Fibroblast of lung (primary cell): ENCODE results near the gene RAB1A. TPM values are rescaled to one million over a fixed set of nuclear protein-coding genes. Genes with fewer than 3 reads are reported as not detected.

Experiments used
- DNase-seq, 2 donors: peaks; one replicate each; pipeline versions ENCODE4 v3.0.0 to v3.0.0-alpha.2; 2010; ENCODE audit warnings: low read depth in 2 of 2
- H2AFZ ChIP-seq: 2 replicates; pipeline ENCODE4 v1.5.1; 2012; ENCODE audit warnings: low read length, control low read depth, inconsistent platforms
- H3K27ac ChIP-seq: 2 replicates; pipeline ENCODE4 v1.5.1; 2011; ENCODE audit warnings: low read length, control low read depth; ENCODE audit not compliant: insufficient read depth
- H3K27me3 ChIP-seq: 2 replicates; pipeline ENCODE4 v1.5.1; 2011; ENCODE audit warnings: mild to moderate bottlenecking, low read length; ENCODE audit not compliant: control insufficient read depth, insufficient read depth
- H3K36me3 ChIP-seq: 2 replicates; pipeline ENCODE4 v1.5.1; 2011; ENCODE audit warnings: low read length; ENCODE audit not compliant: control insufficient read depth, insufficient read depth
- H3K4me1 ChIP-seq: 2 replicates; pipeline ENCODE4 v1.5.1; 2011; ENCODE audit warnings: low read length; ENCODE audit not compliant: control insufficient read depth, insufficient read depth; ENCODE audit errors: extremely low read depth
- H3K4me2 ChIP-seq: 2 replicates; pipeline ENCODE4 v1.5.1; 2011; ENCODE audit warnings: low read length, control low read depth; ENCODE audit not compliant: insufficient read depth; ENCODE audit errors: extremely low read depth
- H3K4me3 ChIP-seq, 4 experiments: fragments of 200-600 bp in 1 of 4; sonication (generic) in 1 of 4; replicated peaks in 1 of 4; 2 replicates each; pipeline ENCODE4 v1.5.1; 2011 to 2016; ENCODE audit warnings: low read length in 4 of 4, low read depth in 3 of 4, mild to moderate bottlenecking in 3 of 4, control low read depth in 2 of 4, inconsistent platforms in 1 of 4, mixed read lengths in 1 of 4; ENCODE audit not compliant: insufficient read depth in 1 of 4; ENCODE audit errors: control extremely low read depth in 1 of 4
- H3K79me2 ChIP-seq: 2 replicates; pipeline ENCODE4 v1.5.1; 2012; ENCODE audit warnings: mild to moderate bottlenecking, low read length, inconsistent platforms; ENCODE audit not compliant: control insufficient read depth, insufficient read depth
- H3K9ac ChIP-seq: 2 replicates; pipeline ENCODE4 v1.5.1; 2011; ENCODE audit warnings: mild to moderate bottlenecking, low read length, control low read depth; ENCODE audit not compliant: insufficient read depth
- H3K9me3 ChIP-seq: 2 replicates; pipeline ENCODE4 v1.5.1; 2012; ENCODE audit warnings: low read depth, low read length; ENCODE audit not compliant: control insufficient read depth, insufficient read depth
- H4K20me1 ChIP-seq: 2 replicates; pipeline ENCODE4 v1.5.1; 2011; ENCODE audit warnings: low read length; ENCODE audit not compliant: control insufficient read depth, insufficient read depth; ENCODE audit errors: extremely low read depth
- EZH2 ChIP-seq: IDR thresholded peaks from 2 replicates; pipeline ENCODE4 v1.5.1; 2012; ENCODE audit warnings: low read length, control low read depth, mild to moderate bottlenecking; ENCODE audit errors: missing control alignments
- polyA plus RNA-seq, 2 donors: library from polyadenylated mRNA; depleted of rRNA in 1 of 2; stranded (reverse) in 1 of 2; unstranded in 1 of 2; fragments of >200 nt; gene quantifications; 2 replicates each; pipeline ENCODE4 v1.2.1, GENCODE V29; 2011 to 2012; ENCODE audit warnings: missing spikeins in 1 of 2
- total RNA-seq: library from RNA; depleted of rRNA; stranded (reverse); fragments of >200 nt; gene quantifications from 2 replicates; pipeline ENCODE4 v1.2.1, GENCODE V29; 2014
- TF ChIP-seq, protein P1 (sequence below), 2 donors: IDR thresholded peaks in 1 of 2; conservative IDR thresholded peaks in 1 of 2; 1 replicate in 1 of 2; 2 replicates in 1 of 2; pipeline ENCODE4 v1.5.1; 2011 to 2012; ENCODE audit warnings: low read length in 2 of 2, control low read depth in 1 of 2, inconsistent platforms in 1 of 2, low read depth in 1 of 2, mild to moderate bottlenecking in 1 of 2

Gene RAB1A
- total and polyA plus RNA-seq, 2 donors (not counting 1 experiment from before 2014, with no cell fraction given), result 89.8 to 289 TPM

DNA sequence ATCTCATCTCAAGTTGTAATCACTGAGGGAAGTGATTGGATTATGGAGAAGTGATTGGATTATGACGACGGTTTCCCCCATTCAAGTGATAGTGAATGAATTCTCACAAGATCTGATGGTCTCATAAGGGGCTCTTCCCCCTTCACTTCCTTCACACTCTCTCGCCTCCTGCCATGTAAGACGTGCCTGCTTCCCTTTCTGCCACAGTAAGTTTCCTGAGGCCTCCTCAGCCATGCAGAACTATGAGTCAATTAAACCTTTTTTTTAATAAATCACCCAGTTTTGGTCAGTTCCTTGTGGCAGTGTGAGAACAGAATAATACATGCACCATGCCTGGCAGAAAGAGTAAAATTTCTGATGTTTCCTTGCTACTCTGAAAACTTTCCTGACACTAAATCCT, 37.1 kb downstream of the RAB1A start:
- Histone ChIP-seq H2AFZ (no peak overlapping the region), H3K79me2 (peaks cover 63% of the 10 kb centered on the region), H3K27me3 (no peaks in the 10 kb centered on the region), H3K36me3 (peaks cover 9% of the 10 kb centered on the region), H3K4me1 (no peaks in the 10 kb centered on the region), H3K4me3 (no peak overlapping the region), H3K4me2 (no peak overlapping the region), H3K9ac (no peak overlapping the region), H3K27ac (no peak overlapping the region), H4K20me1 (peaks cover 4% of the 10 kb centered on the region), H3K9me3 (no peaks in the 10 kb centered on the region)
- no peak for DNase-seq
- no peak for TF ChIP-seq EZH2
- TF ChIP-seq, protein P1, sequence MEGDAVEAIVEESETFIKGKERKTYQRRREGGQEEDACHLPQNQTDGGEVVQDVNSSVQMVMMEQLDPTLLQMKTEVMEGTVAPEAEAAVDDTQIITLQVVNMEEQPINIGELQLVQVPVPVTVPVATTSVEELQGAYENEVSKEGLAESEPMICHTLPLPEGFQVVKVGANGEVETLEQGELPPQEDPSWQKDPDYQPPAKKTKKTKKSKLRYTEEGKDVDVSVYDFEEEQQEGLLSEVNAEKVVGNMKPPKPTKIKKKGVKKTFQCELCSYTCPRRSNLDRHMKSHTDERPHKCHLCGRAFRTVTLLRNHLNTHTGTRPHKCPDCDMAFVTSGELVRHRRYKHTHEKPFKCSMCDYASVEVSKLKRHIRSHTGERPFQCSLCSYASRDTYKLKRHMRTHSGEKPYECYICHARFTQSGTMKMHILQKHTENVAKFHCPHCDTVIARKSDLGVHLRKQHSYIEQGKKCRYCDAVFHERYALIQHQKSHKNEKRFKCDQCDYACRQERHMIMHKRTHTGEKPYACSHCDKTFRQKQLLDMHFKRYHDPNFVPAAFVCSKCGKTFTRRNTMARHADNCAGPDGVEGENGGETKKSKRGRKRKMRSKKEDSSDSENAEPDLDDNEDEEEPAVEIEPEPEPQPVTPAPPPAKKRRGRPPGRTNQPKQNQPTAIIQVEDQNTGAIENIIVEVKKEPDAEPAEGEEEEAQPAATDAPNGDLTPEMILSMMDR (conservative IDR thresholded peaks at IDR 0.05 in 1 of 2, IDR thresholded peaks at IDR 0.05 in 1 of 2; ENCODE audit: low read depth in 1 of 2, low read length in 2 of 2), result no peak

DNA sequence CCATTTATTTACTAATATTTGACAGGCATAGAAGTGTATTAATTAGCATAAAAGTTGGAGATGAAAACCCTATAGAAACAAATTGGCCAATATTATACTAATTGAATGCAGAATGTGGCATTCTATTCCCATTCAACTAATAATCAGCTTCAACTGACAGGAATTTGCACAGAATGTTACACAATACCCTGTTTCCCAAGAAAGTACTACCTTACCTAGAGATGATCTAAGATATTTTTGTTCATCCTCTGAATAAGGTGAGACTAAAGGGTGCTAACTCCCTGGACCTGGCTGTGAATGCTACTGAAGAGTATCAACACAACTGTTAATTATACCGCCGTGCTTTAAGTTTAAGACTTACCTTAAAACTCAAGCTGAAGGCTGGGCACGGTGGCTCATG, 44.8 kb downstream of the RAB1A start:
- H3K36me3 ChIP-seq, result peaks cover 3% of the 10 kb centered on the region
- no peaks in the 10 kb centered on the region for H3K9me3 ChIP-seq
- DNase-seq, result no peak
- H3K79me2 ChIP-seq, result peaks cover 17% of the 10 kb centered on the region
- H4K20me1 ChIP-seq, result no peaks in the 10 kb centered on the region
- H3K27me3 ChIP-seq, result no peaks in the 10 kb centered on the region
- H3K4me2 ChIP-seq, result no peak overlapping the region
- H3K9ac ChIP-seq, result no peak overlapping the region
- no peak overlapping the region for H3K4me3 ChIP-seq
- H3K27ac ChIP-seq, result no peak overlapping the region
- no peak overlapping the region for H2AFZ ChIP-seq
- H3K4me1 ChIP-seq, result no peaks in the 10 kb centered on the region
- TF ChIP-seq, protein P1 (conservative IDR thresholded peaks at IDR 0.05 in 1 of 2, IDR thresholded peaks at IDR 0.05 in 1 of 2; ENCODE audit: low read depth in 1 of 2, low read length in 2 of 2), result no peak
- no peak for TF ChIP-seq EZH2

DNA sequence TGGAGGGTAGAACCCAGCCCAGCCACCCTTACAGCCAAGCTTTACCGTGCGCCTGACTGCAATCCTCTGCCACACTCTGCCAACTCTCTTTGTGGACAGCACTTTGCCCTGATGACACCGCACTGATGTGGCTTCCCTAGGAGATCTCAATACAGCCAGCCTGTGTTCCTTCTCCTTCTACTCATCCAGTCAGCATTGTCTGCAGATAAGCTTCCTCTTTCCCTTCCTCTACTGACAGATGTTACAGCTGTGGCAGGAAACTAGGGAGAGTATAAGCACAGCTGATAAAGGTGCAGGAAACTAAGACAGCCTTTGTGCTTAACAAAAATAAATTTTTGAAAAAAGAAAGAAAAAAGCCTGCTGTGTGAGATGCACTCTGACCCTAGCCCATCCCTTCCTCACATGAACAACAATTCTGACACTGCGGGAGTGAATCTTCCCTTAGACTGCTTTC, 48.6 kb downstream of the RAB1A start:
- peaks cover 4% of the 10 kb centered on the region for H3K79me2 ChIP-seq
- peaks cover 3% of the 10 kb centered on the region for H3K36me3 ChIP-seq
- TF ChIP-seq, protein P1 (conservative IDR thresholded peaks at IDR 0.05 in 1 of 2, IDR thresholded peaks at IDR 0.05 in 1 of 2; ENCODE audit: low read depth in 1 of 2, low read length in 2 of 2), result no peak
- TF ChIP-seq EZH2, result no peak
- no peaks in the 10 kb centered on the region for H3K27me3 ChIP-seq
- H2AFZ ChIP-seq, result no peak overlapping the region
- H3K9me3 ChIP-seq, result no peaks in the 10 kb centered on the region
- no peak overlapping the region for H3K9ac ChIP-seq
- H3K4me1 ChIP-seq, result peaks cover 3% of the 10 kb centered on the region
- no peak for DNase-seq
- H3K4me3 ChIP-seq, result no peak overlapping the region
- H4K20me1 ChIP-seq, result no peaks in the 10 kb centered on the region
- no peak overlapping the region for H3K4me2 ChIP-seq
- H3K27ac ChIP-seq, result no peak overlapping the region
